Calu3 (cell line): ENCODE data around the gene MRPL39. TPM values are rescaled to one million over a fixed set of nuclear protein-coding genes. Genes with fewer than 3 reads are reported as not detected.

ENCODE experiments used
- BruUV-seq: library from RNA; stranded (reverse); fragments of 400-500 nt; replicated peaks from 2 replicates; lab custom pipeline; 2021; lab: Mats Ljungman, UMichigan
- CTCF ChIA-PET: fragments of 300-600 bp; sonication (Branson Sonifier 250); formaldehyde crosslinking; loops from one replicate; lab custom pipeline; 2022; ENCODE audit warnings: antibody characterized with exemption; lab: Charles Lee
- DNase-seq: peaks from one replicate; pipeline ENCODE4 v3.0.0; 2022
- H3K27ac Mint-ChIP-seq: one replicate; pipeline ENCODE4 v1.8.0; 2022; ENCODE audit warnings: mixed read lengths; ENCODE audit not compliant: unreplicated experiment
- H3K27me3 Mint-ChIP-seq: one replicate; pipeline ENCODE4 v1.8.0; 2022; ENCODE audit warnings: mixed read lengths; ENCODE audit not compliant: unreplicated experiment
- H3K36me3 Mint-ChIP-seq: one replicate; pipeline ENCODE4 v1.8.0; 2022; ENCODE audit warnings: mild to moderate bottlenecking, moderate library complexity, mixed read lengths; ENCODE audit not compliant: insufficient read depth, unreplicated experiment
- H3K4me1 Mint-ChIP-seq: one replicate; pipeline ENCODE4 v1.8.0; 2022; ENCODE audit warnings: mild to moderate bottlenecking, low read depth, mixed read lengths; ENCODE audit not compliant: unreplicated experiment
- H3K4me3 Mint-ChIP-seq: one replicate; pipeline ENCODE4 v1.8.0; 2022; ENCODE audit warnings: mild to moderate bottlenecking, low read depth, moderate library complexity, mixed read lengths; ENCODE audit not compliant: unreplicated experiment
- H3K9me3 Mint-ChIP-seq: one replicate; pipeline ENCODE4 v1.8.0; 2022; ENCODE audit warnings: low read depth, mixed read lengths; ENCODE audit not compliant: unreplicated experiment
- CTCF ChIP-seq: fragments of 200-600 bp; IDR thresholded peaks from one replicate; pipeline ENCODE4 v1.8.0; 2022; ENCODE audit warnings: antibody characterized with exemption; ENCODE audit not compliant: unreplicated experiment
- intact Hi-C: fragments of 100-400 bp; cut with micrococcal nuclease; formaldehyde crosslinking; loops from one replicate; pipeline ENCODE4 v1.10.0; 2022; ENCODE audit not compliant: unreplicated experiment
- total RNA-seq: library from RNA; stranded (reverse); gene quantifications from 2 replicates; pipeline ENCODE4 v1.2.3, GENCODE V29; 2022

The MRPL39 gene
- total RNA-seq, 1 experiment from 2014 or later: 20.0 TPM

GRCh38 chr21:25566645-25567044 lies 40.6 kb downstream of the MRPL39 start:
- H3K27ac Mint-ChIP-seq: no peak overlapping the region
- BruUV-seq: no TSS peak
- DNase-seq: no peak
- no peaks in the 10 kb centered on the region for H3K4me1 Mint-ChIP-seq
- no peak for TF ChIP-seq CTCF
- H3K36me3 Mint-ChIP-seq: peaks cover 3% of the 10 kb centered on the region
- no peaks in the 10 kb centered on the region for H3K27me3 Mint-ChIP-seq
- no peak overlapping the region for H3K4me3 Mint-ChIP-seq
- H3K9me3 Mint-ChIP-seq: no peaks in the 10 kb centered on the region
- CTCF ChIA-PET: no interaction called here
- intact Hi-C loops: no loop called here

GRCh38 chr21:25565272-25566211 lies 41.7 kb downstream of the MRPL39 start:
- Mint-ChIP-seq H3K4me1 (no peaks in the 10 kb centered on the region), H3K9me3 (no peaks in the 10 kb centered on the region), H3K27me3 (no peaks in the 10 kb centered on the region), H3K4me3 (no peak overlapping the region), H3K27ac (no peak overlapping the region), H3K36me3 (peaks cover 7% of the 10 kb centered on the region)
- intact Hi-C loops: no loop called here
- DNase-seq: no peak
- CTCF ChIA-PET: no interaction called here
- no peak for TF ChIP-seq CTCF
- BruUV-seq: no TSS peak

- H3K4me3 Mint-ChIP-seq: no peak overlapping the region
- H3K36me3 Mint-ChIP-seq: peaks cover 7% of the 10 kb centered on the region
- no TSS peak for BruUV-seq
- intact Hi-C loops: loop anchor here (5.0 kb wide), 1 partner anchor 142 kb away; no protein-coding TSS in a partner anchor
- no peaks in the 10 kb centered on the region for H3K9me3 Mint-ChIP-seq
- H3K27me3 Mint-ChIP-seq: no peaks in the 10 kb centered on the region
- no peak overlapping the region for H3K27ac Mint-ChIP-seq
- DNase-seq: no peak
- H3K4me1 Mint-ChIP-seq: no peaks in the 10 kb centered on the region
- TF ChIP-seq CTCF: no peak
- CTCF ChIA-PET: no interaction called here
Measured at GRCh38 chr21:25564349-25564948, 42.8 kb downstream of the MRPL39 start.

GRCh38 chr21:25563361-25564116 lies 43.7 kb downstream of the MRPL39 start:
- BruUV-seq: no TSS peak
- no peak for DNase-seq
- CTCF ChIA-PET: no interaction called here
- Mint-ChIP-seq H3K4me1 (no peaks in the 10 kb centered on the region), H3K9me3 (no peaks in the 10 kb centered on the region), H3K27me3 (no peaks in the 10 kb centered on the region), H3K27ac (no peak overlapping the region), H3K36me3 (peaks cover 7% of the 10 kb centered on the region), H3K4me3 (no peak overlapping the region)
- intact Hi-C loops: loop anchor here (5.0 kb wide), 1 partner anchor 141 kb away; no protein-coding TSS in a partner anchor
- no peak for TF ChIP-seq CTCF
